IMR-90 (cell line): ENCODE measurements around the gene ROR2. TPM values are rescaled to one million over a fixed set of nuclear protein-coding genes. Genes with fewer than 3 reads are reported as not detected.

Source experiments
- ATAC-seq: fragments of 200-7000 bp; cut with Tn5 transposase; 2 replicates; pipeline ENCODE4 v1.9.1; 2020; ENCODE audit warnings: low read depth, mild to moderate bottlenecking, moderate library complexity
- BruUV-seq: library from RNA; stranded (reverse); fragments of 400-500 nt; replicated peaks from 2 replicates; lab custom pipeline; 2021; lab: Mats Ljungman, UMichigan
- CTCF ChIA-PET: fragments of 300-600 bp; formaldehyde crosslinking; extraction: SDS; loops from one replicate; lab custom pipeline; 2021; ENCODE audit warnings: antibody characterized with exemption; lab: Yijun Ruan, JAX
- POLR2A ChIA-PET: fragments of 300-600 bp; sonication (Branson Sonifier 250); formaldehyde crosslinking; loops from one replicate; lab custom pipeline; 2022; ENCODE audit warnings: antibody characterized with exemption; ENCODE audit not compliant: unreplicated experiment; lab: Charles Lee
- DNase-seq: peaks from one replicate; pipeline ENCODE4 v3.0.0; 2013
- H2AFZ ChIP-seq: replicated peaks from 2 replicates; pipeline ENCODE3; 2013; ENCODE audit warnings: low read length, mild to moderate bottlenecking; ENCODE audit not compliant: poor library complexity
- H2AK5ac ChIP-seq: 2 replicates; pipeline ENCODE4 v1.6.1; 2013; ENCODE audit warnings: low read depth, low read length, inconsistent platforms
- H2AK9ac ChIP-seq: replicated peaks from 2 replicates; pipeline ENCODE3; 2013; ENCODE audit warnings: mild to moderate bottlenecking, low read depth, low read length, moderate library complexity; ENCODE audit not compliant: poor library complexity
- H2BK120ac ChIP-seq: 2 replicates; pipeline ENCODE4 v1.6.1; 2013; ENCODE audit warnings: low read depth, low read length, inconsistent platforms
- H2BK15ac ChIP-seq: 3 replicates; pipeline ENCODE4 v1.6.1; 2013; ENCODE audit warnings: low read depth, low read length, inconsistent platforms
- H2BK20ac ChIP-seq: 2 replicates; pipeline ENCODE4 v1.6.1; 2013; ENCODE audit warnings: low read depth, mild to moderate bottlenecking, inconsistent platforms, low read length, moderate library complexity
- H2BK5ac ChIP-seq: 2 replicates; pipeline ENCODE4 v1.6.1; 2013; ENCODE audit warnings: mild to moderate bottlenecking, low read depth, low read length, inconsistent platforms; ENCODE audit not compliant: poor library complexity, severe bottlenecking
- H3K14ac ChIP-seq: replicated peaks from 2 replicates; pipeline ENCODE4 v1.6.1; 2013; ENCODE audit warnings: low read depth, low read length, inconsistent platforms
- H3K18ac ChIP-seq: 2 replicates; pipeline ENCODE4 v1.6.1; 2013; ENCODE audit warnings: low read depth, low read length, control low read depth
- H3K23ac ChIP-seq: 2 replicates; pipeline ENCODE4 v1.6.1; 2013; ENCODE audit warnings: low read depth, low read length, inconsistent platforms
- H3K27ac ChIP-seq: 2 replicates; pipeline ENCODE4 v1.5.1; 2013; ENCODE audit warnings: mild to moderate bottlenecking, control low read depth, low read length; ENCODE audit not compliant: insufficient read depth
- H3K27me3 ChIP-seq: 2 replicates; pipeline ENCODE4 v1.6.1; 2013; ENCODE audit warnings: low read length; ENCODE audit not compliant: control insufficient read depth, insufficient read depth
- H3K36me3 ChIP-seq: 2 replicates; pipeline ENCODE4 v1.6.1; 2013; ENCODE audit warnings: low read length, mixed read lengths; ENCODE audit not compliant: control insufficient read depth, insufficient read depth
- H3K4ac ChIP-seq: 2 replicates; pipeline ENCODE4 v1.6.1; 2013; ENCODE audit warnings: low read depth, low read length, inconsistent platforms
- H3K4me1 ChIP-seq: 2 replicates; pipeline ENCODE4 v1.6.1; 2013; ENCODE audit warnings: low read length, mixed read lengths; ENCODE audit not compliant: control insufficient read depth, insufficient read depth
- H3K4me2 ChIP-seq: 2 replicates; pipeline ENCODE4 v1.6.1; 2013; ENCODE audit warnings: low read depth, mild to moderate bottlenecking, control low read depth, low read length, moderate library complexity
- H3K4me3 ChIP-seq: 2 replicates; pipeline ENCODE4 v1.5.1; 2013; ENCODE audit warnings: low read depth, mild to moderate bottlenecking, control low read depth, low read length, moderate library complexity; ENCODE audit not compliant: insufficient read depth
- H3K56ac ChIP-seq: 2 replicates; pipeline ENCODE4 v1.6.1; 2013; ENCODE audit warnings: low read length, inconsistent platforms; ENCODE audit not compliant: insufficient read depth; ENCODE audit errors: extremely low read depth
- H3K79me1 ChIP-seq, 2 experiments: 2 replicates each; pipeline ENCODE4 v1.6.1; 2013; ENCODE audit warnings: low read length in 2 of 2, inconsistent platforms in 1 of 2, low read depth in 1 of 2
- H3K9ac ChIP-seq: 2 replicates; pipeline ENCODE4 v1.6.1; 2013; ENCODE audit warnings: low read depth, low read length, control low read depth
- H3K9me1 ChIP-seq: 2 replicates; pipeline ENCODE4 v1.6.1; 2013; ENCODE audit warnings: low read length, inconsistent platforms; ENCODE audit not compliant: insufficient read depth
- H3K9me3 ChIP-seq: 2 replicates; pipeline ENCODE4 v1.6.1; 2013; ENCODE audit warnings: low read length; ENCODE audit not compliant: control insufficient read depth, insufficient read depth
- H4K20me1 ChIP-seq: 2 replicates; pipeline ENCODE4 v1.6.1; 2013; ENCODE audit warnings: low read length, inconsistent platforms; ENCODE audit not compliant: insufficient read depth
- H4K5ac ChIP-seq: 2 replicates; pipeline ENCODE4 v1.6.1; 2013; ENCODE audit warnings: mild to moderate bottlenecking, low read depth, low read length, control low read depth
- H4K8ac ChIP-seq, 2 experiments: 2 replicates each; pipeline ENCODE4 v1.6.1; 2013; ENCODE audit warnings: low read depth in 2 of 2, low read length in 2 of 2, control low read depth in 1 of 2, inconsistent platforms in 1 of 2
- H4K91ac ChIP-seq: 2 replicates; pipeline ENCODE4 v1.6.1; 2013; ENCODE audit warnings: low read depth, low read length, inconsistent platforms; ENCODE audit not compliant: insufficient read depth
- BHLHE40 ChIP-seq: fragments of 150-350 bp; IDR thresholded peaks from 2 replicates; pipeline ENCODE4 v1.6.1; 2016; ENCODE audit warnings: mild to moderate bottlenecking, low read depth, low read length
- CEBPB ChIP-seq: IDR thresholded peaks from 2 replicates; pipeline ENCODE4 v1.6.1; 2012; ENCODE audit warnings: low read depth, low read length, improper control_type of control experiment
- CHD1 ChIP-seq: IDR thresholded peaks from 2 replicates; pipeline ENCODE4 v1.6.1; 2012; ENCODE audit warnings: low read depth, low read length, improper control_type of control experiment
- FOS ChIP-seq: fragments of 150-350 bp; IDR thresholded peaks from 2 replicates; pipeline ENCODE4 v1.6.1; 2016; ENCODE audit warnings: low read depth, low read length
- MAFK ChIP-seq: IDR thresholded peaks from 2 replicates; pipeline ENCODE4 v1.6.1; 2012; ENCODE audit warnings: low read depth, low read length, improper control_type of control experiment
- MAZ ChIP-seq: IDR thresholded peaks from 2 replicates; pipeline ENCODE4 v1.6.1; 2012; ENCODE audit warnings: low read depth, mild to moderate bottlenecking, low read length, improper control_type of control experiment, moderate library complexity, borderline replicate concordance
- MXI1 ChIP-seq: IDR thresholded peaks from 2 replicates; pipeline ENCODE4 v1.6.1; 2012; ENCODE audit warnings: low read depth, mild to moderate bottlenecking, low read length, moderate library complexity, borderline replicate concordance
- NFE2L2 ChIP-seq: fragments of 150-350 bp; IDR thresholded peaks from 2 replicates; pipeline ENCODE4 v1.6.1; 2016; ENCODE audit warnings: low read depth, mild to moderate bottlenecking, low read length
- POLR2A ChIP-seq: IDR thresholded peaks from 2 replicates; pipeline ENCODE4 v1.6.1; 2012; ENCODE audit warnings: mild to moderate bottlenecking, low read depth, low read length
- RAD21 ChIP-seq: IDR thresholded peaks from 2 replicates; pipeline ENCODE4 v1.6.1; 2012; ENCODE audit warnings: low read length, improper control_type of control experiment
- RCOR1 ChIP-seq: IDR thresholded peaks from 2 replicates; pipeline ENCODE4 v1.6.1; 2012; ENCODE audit warnings: mild to moderate bottlenecking, low read length, improper control_type of control experiment; ENCODE audit not compliant: insufficient replicate concordance
- RFX5 ChIP-seq: IDR thresholded peaks from 2 replicates; pipeline ENCODE4 v1.8.0; 2012; ENCODE audit warnings: low read depth, mild to moderate bottlenecking, low read length, moderate library complexity
- SMC3 ChIP-seq: fragments of 150-350 bp; IDR thresholded peaks from 2 replicates; pipeline ENCODE4 v1.6.1; 2016; ENCODE audit warnings: low read depth, mild to moderate bottlenecking, antibody characterized with exemption, low read length, moderate library complexity
- WGBS, 2 experiments: methylation state at CpG; one replicate each; pipeline versions ENCODE4 v1.1.5 to v1.1.7; 2013; ENCODE audit warnings: missing lambda C conversion rate in 2 of 2; ENCODE audit not compliant: insufficient read length in 1 of 2; ENCODE audit errors: extremely low coverage in 2 of 2; 5-methylcytosine and 5-hydroxymethylcytosine counted together
- dilution Hi-C: fragments of 300-500 bp; cut with HindIII; formaldehyde crosslinking; loops from one replicate; pipeline ENCODE4 v1.14.3; 2018; ENCODE audit warnings: low sequenced_read_pairs; ENCODE audit not compliant: unreplicated experiment
- in situ Hi-C: fragments of 300-500 bp; cut with MboI; formaldehyde crosslinking; loops from 3 replicates; pipeline ENCODE4 v1.14.3; 2019; ENCODE audit warnings: low sequenced_read_pairs, inconsistent platforms, mixed read lengths
- intact Hi-C: fragments of 100-400 bp; cut with micrococcal nuclease; formaldehyde crosslinking; loops from 2 replicates; pipeline ENCODE4 v1.10.0; 2022
- polyA plus RNA-seq, 3 experiments: library from polyadenylated mRNA; depleted of rRNA; stranded (reverse); fragments of >200 nt; gene quantifications; 2 replicates each; pipeline ENCODE4 v1.2.3, GENCODE V29; 2012; ENCODE audit warnings: low replicate concordance in 1 of 3
- total RNA-seq: library from RNA; depleted of rRNA; stranded (reverse); fragments of >200 nt; gene quantifications from 2 replicates; pipeline ENCODE4 v1.2.3, GENCODE V29; 2012
- TF ChIP-seq, protein P1 (sequence below): fragments of 150-350 bp; IDR thresholded peaks from 2 replicates; pipeline ENCODE4 v1.6.1; 2016; ENCODE audit warnings: low read depth, mild to moderate bottlenecking, low read length, moderate library complexity, borderline replicate concordance
- TF ChIP-seq, protein P2 (sequence below): fragments of 150-350 bp; IDR thresholded peaks from 2 replicates; pipeline ENCODE4 v1.6.1; 2017; ENCODE audit warnings: mild to moderate bottlenecking, antibody characterized with exemption, low read length, low read depth
- TF ChIP-seq, protein P3 (sequence below): conservative IDR thresholded peaks from 2 replicates; pipeline ENCODE4 v1.5.1; 2012; ENCODE audit warnings: mild to moderate bottlenecking, low read depth, low read length, improper control_type of control experiment

The ROR2 gene
- total and polyA plus RNA-seq, 2 of the 4 experiments (the other 2 are of a cell fraction): 2.3 to 4.8 TPM

DNA sequence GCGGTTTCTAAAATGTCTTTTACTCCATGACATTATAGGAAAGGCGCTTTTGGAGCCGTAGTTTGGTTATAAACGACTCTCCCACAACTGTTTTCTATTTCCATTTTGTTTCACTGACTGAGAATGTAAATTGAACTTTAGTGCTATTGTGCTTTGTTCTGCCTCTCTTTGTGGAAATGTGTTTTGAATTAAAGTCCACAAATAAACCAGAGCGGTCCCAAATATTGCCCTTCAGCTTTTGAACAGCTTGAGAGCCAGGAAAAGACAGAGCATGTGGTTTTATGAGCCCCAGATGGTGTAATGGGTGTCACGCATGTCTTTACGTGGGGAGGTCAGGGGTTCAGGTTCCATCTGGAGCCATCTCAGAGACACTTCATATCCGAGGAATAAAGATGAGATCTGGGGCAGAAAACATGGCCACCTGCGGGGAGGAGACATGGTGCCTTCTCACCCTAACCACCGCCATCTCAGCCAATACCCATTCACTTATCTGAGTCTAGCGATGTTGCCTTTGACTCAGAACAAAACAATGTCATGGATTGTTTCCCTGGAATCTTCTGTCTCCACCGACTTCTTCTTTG, 42.5 kb upstream of the ROR2 start:
- Histone ChIP-seq H2BK15ac (no peak overlapping the region), H3K4ac (no peak overlapping the region), H3K27me3 (peaks cover 16% of the 10 kb centered on the region), H4K5ac (no peak overlapping the region), H2AK5ac (no peak overlapping the region), H2BK20ac (no peak overlapping the region), H4K91ac (no peak overlapping the region), H3K36me3 (no peaks in the 10 kb centered on the region), H4K20me1 (no peaks in the 10 kb centered on the region), H3K9me3 (no peaks in the 10 kb centered on the region), H2AK9ac (no peak overlapping the region), H2BK5ac (no peak overlapping the region), H3K4me3 (no peak overlapping the region), H3K18ac (no peak overlapping the region), H3K4me1 (peaks cover 2% of the 10 kb centered on the region; the same call in 1 of the 2 replicates), H3K56ac (no peak overlapping the region), H3K14ac (no peak overlapping the region), H3K4me2 (no peak overlapping the region), H3K9me1 (no peaks in the 10 kb centered on the region; the same call in 1 of the 2 replicates), H4K8ac (no peak overlapping the region), H3K9ac (no peak overlapping the region), H3K27ac (peak overlapping the region; percentile 13; the same call in 1 of the 2 replicates), H3K23ac (no peak overlapping the region), H2BK120ac (no peak overlapping the region; the same call in 1 of the 2 replicates), H3K79me1 (no peaks in the 10 kb centered on the region), H2AFZ (no peak overlapping the region)
- TF ChIP-seq NFE2L2: no peak
- TF ChIP-seq, protein P1, sequence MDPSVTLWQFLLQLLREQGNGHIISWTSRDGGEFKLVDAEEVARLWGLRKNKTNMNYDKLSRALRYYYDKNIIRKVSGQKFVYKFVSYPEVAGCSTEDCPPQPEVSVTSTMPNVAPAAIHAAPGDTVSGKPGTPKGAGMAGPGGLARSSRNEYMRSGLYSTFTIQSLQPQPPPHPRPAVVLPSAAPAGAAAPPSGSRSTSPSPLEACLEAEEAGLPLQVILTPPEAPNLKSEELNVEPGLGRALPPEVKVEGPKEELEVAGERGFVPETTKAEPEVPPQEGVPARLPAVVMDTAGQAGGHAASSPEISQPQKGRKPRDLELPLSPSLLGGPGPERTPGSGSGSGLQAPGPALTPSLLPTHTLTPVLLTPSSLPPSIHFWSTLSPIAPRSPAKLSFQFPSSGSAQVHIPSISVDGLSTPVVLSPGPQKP: no peak
- TF ChIP-seq BHLHE40: no peak
- no peak for TF ChIP-seq RCOR1
- no peak for TF ChIP-seq MAZ
- no peak for TF ChIP-seq RAD21
- no peak for TF ChIP-seq MXI1
- no peak for TF ChIP-seq MAFK
- TF ChIP-seq, protein P2, sequence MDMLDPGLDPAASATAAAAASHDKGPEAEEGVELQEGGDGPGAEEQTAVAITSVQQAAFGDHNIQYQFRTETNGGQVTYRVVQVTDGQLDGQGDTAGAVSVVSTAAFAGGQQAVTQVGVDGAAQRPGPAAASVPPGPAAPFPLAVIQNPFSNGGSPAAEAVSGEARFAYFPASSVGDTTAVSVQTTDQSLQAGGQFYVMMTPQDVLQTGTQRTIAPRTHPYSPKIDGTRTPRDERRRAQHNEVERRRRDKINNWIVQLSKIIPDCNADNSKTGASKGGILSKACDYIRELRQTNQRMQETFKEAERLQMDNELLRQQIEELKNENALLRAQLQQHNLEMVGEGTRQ: no peak
- TF ChIP-seq CEBPB: no peak
- TF ChIP-seq RFX5: no peak
- TF ChIP-seq SMC3: no peak
- TF ChIP-seq FOS: no peak
- TF ChIP-seq, protein P3, sequence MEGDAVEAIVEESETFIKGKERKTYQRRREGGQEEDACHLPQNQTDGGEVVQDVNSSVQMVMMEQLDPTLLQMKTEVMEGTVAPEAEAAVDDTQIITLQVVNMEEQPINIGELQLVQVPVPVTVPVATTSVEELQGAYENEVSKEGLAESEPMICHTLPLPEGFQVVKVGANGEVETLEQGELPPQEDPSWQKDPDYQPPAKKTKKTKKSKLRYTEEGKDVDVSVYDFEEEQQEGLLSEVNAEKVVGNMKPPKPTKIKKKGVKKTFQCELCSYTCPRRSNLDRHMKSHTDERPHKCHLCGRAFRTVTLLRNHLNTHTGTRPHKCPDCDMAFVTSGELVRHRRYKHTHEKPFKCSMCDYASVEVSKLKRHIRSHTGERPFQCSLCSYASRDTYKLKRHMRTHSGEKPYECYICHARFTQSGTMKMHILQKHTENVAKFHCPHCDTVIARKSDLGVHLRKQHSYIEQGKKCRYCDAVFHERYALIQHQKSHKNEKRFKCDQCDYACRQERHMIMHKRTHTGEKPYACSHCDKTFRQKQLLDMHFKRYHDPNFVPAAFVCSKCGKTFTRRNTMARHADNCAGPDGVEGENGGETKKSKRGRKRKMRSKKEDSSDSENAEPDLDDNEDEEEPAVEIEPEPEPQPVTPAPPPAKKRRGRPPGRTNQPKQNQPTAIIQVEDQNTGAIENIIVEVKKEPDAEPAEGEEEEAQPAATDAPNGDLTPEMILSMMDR: no peak
- no peak for TF ChIP-seq POLR2A
- TF ChIP-seq CHD1: no peak
- in situ Hi-C loops (no loop called here), dilution Hi-C loops (no loop called here), intact Hi-C loops (no loop called here)
- peak; percentile 48 for DNase-seq
- peak; percentile 27 for ATAC-seq
- WGBS, 2 experiments: 62% methylated on average over 2 of the region's 12 CpGs; no CpG with 5 or more reads in 1 of the 2 experiments
- POLR2A ChIA-PET: interaction anchor here (0.7 kb wide), 1 partner anchor 622 kb away, joined by 17 read pairs; no protein-coding TSS in a partner anchor
- CTCF ChIA-PET: interaction anchor here (0.6 to 1.2 kb wide), 2 partner anchors 16 to 54 kb away, joined by 3 to 8 read pairs; no protein-coding TSS in a partner anchor
- no TSS peak for BruUV-seq
